B cell (primary cell): ENCODE data around the gene RIMBP2. TPM values are rescaled to one million over a fixed set of nuclear protein-coding genes. Genes with fewer than 3 reads are reported as not detected.

Source experiments
- ATAC-seq: fragments of 200-7000 bp; cut with Tn5 transposase; one replicate; pipeline ENCODE4 v1.10.0; 2021; ENCODE audit warnings: low read depth, mild to moderate bottlenecking, moderate number of reproducible peaks, moderate library complexity
- CTCF ChIA-PET: fragments of 350-600 bp; sonication (Branson Sonifier 250); formaldehyde crosslinking; loops from one replicate; lab custom pipeline; 2021; ENCODE audit warnings: antibody characterized with exemption, inconsistent platforms; lab: Charles Lee
- POLR2A ChIA-PET: fragments of 350-600 bp; sonication (Branson Sonifier 250); formaldehyde crosslinking; loops from one replicate; lab custom pipeline; 2021; ENCODE audit warnings: antibody characterized with exemption; lab: Charles Lee
- DNase-seq: peaks from one replicate; pipeline ENCODE4 v3.0.0; 2013
- H2AFZ ChIP-seq: 2 replicates; pipeline ENCODE4 v1.6.1; 2012; ENCODE audit warnings: mild to moderate bottlenecking, low read depth, low read length; ENCODE audit not compliant: insufficient read depth, poor library complexity, severe bottlenecking
- H3K27ac ChIP-seq, 2 donors: 1 replicate in 1 of 2; 2 replicates in 1 of 2; pipeline ENCODE4 v1.5.1; 2012 to 2013; ENCODE audit warnings: low read length in 2 of 2, mild to moderate bottlenecking in 2 of 2, moderate library complexity in 1 of 2
- H3K27me3 ChIP-seq, 4 experiments: fragments of 200-600 bp in 1 of 4; sonication (generic) in 1 of 4; replicated peaks in 1 of 4; 1 replicate in 2 of 4; 2 replicates in 2 of 4; pipeline versions ENCODE4 v1.6.1 to v1.7.0; 2013 to 2016; ENCODE audit warnings: low read length in 3 of 4, mild to moderate bottlenecking in 2 of 4, mixed read lengths in 1 of 4, moderate library complexity in 1 of 4; ENCODE audit not compliant: insufficient read depth in 4 of 4, control insufficient read depth in 3 of 4; ENCODE audit errors: control extremely low read depth in 1 of 4
- H3K36me3 ChIP-seq, 2 experiments: replicated peaks in 1 of 2; 1 replicate in 1 of 2; 2 replicates in 1 of 2; pipeline versions ENCODE4 v1.6.1 to v1.7.1; 2013; ENCODE audit warnings: low read length in 1 of 2; ENCODE audit not compliant: insufficient read depth in 2 of 2, control insufficient read depth in 1 of 2; ENCODE audit errors: control extremely low read depth in 1 of 2, extremely low read depth in 1 of 2
- H3K4me1 ChIP-seq, 2 donors: fragments of 200-600 bp in 1 of 2; sonication (generic) in 1 of 2; 1 replicate in 1 of 2; 2 replicates in 1 of 2; pipeline versions ENCODE4 v1.5.1 to v1.6.1; 2013 to 2017; ENCODE audit warnings: low read length in 2 of 2; ENCODE audit not compliant: control insufficient read depth in 2 of 2, insufficient read depth in 2 of 2
- H3K4me2 ChIP-seq: replicated peaks from 2 replicates; pipeline ENCODE3; 2012; ENCODE audit warnings: mild to moderate bottlenecking, low read depth, low read length; ENCODE audit not compliant: poor library complexity, severe bottlenecking
- H3K4me3 ChIP-seq, 5 experiments: fragments of 200-600 bp in 1 of 5; sonication (generic) in 1 of 5; 1 replicate in 3 of 5; 2 replicates in 2 of 5; pipeline versions ENCODE4 v1.5.1 to v1.7.0; 2011 to 2016; ENCODE audit warnings: low read length in 4 of 5, mild to moderate bottlenecking in 4 of 5, low read depth in 2 of 5, control low read depth in 1 of 5, moderate library complexity in 1 of 5; ENCODE audit not compliant: insufficient read depth in 1 of 5; ENCODE audit errors: control extremely low read depth in 1 of 5, extremely low read depth in 1 of 5
- H3K79me2 ChIP-seq: fragments of 200-600 bp; sonication (generic); one replicate; pipeline ENCODE4 v1.6.0; 2016; ENCODE audit warnings: low read length; ENCODE audit not compliant: control insufficient read depth, insufficient read depth
- H3K9ac ChIP-seq: fragments of 200-600 bp; sonication (generic); 2 replicates; pipeline ENCODE4 v1.6.1; 2017; ENCODE audit warnings: mild to moderate bottlenecking, low read length, moderate library complexity
- H3K9me3 ChIP-seq, 3 donors: one replicate each; pipeline versions ENCODE4 v1.6.1 to v1.7.1; 2013; ENCODE audit warnings: low read length in 2 of 3; ENCODE audit not compliant: control insufficient read depth in 2 of 3, insufficient read depth in 1 of 3; ENCODE audit errors: control extremely low read depth in 1 of 3
- H4K20me1 ChIP-seq: 2 replicates; pipeline ENCODE4 v1.6.0; 2012; ENCODE audit warnings: mild to moderate bottlenecking, low read length; ENCODE audit not compliant: insufficient read depth, control insufficient read depth, poor library complexity, severe bottlenecking
- H3K27ac Mint-ChIP-seq: one replicate; pipeline ENCODE4 v1.8.0; 2021; ENCODE audit warnings: mixed read lengths
- H3K27me3 Mint-ChIP-seq: one replicate; pipeline ENCODE4 v1.8.0; 2021; ENCODE audit warnings: mixed read lengths
- H3K4me1 Mint-ChIP-seq: one replicate; pipeline ENCODE4 v1.8.0; 2021; ENCODE audit warnings: mixed read lengths
- H3K4me3 Mint-ChIP-seq: one replicate; pipeline ENCODE4 v1.8.0; 2021; ENCODE audit warnings: mixed read lengths
- H3K9me3 Mint-ChIP-seq: one replicate; pipeline ENCODE4 v1.8.0; 2022; ENCODE audit warnings: mixed read lengths; ENCODE audit not compliant: insufficient read depth
- EZH2 ChIP-seq: IDR thresholded peaks from 2 replicates; pipeline ENCODE4 v1.6.1; 2012; ENCODE audit warnings: borderline replicate concordance, low read depth, mild to moderate bottlenecking, moderate library complexity, low read length; ENCODE audit not compliant: insufficient read depth, poor library complexity, severe bottlenecking
- WGBS: methylation state at CpG from one replicate; pipeline ENCODE4 v1.1.5; 2013; ENCODE audit warnings: missing lambda C conversion rate; ENCODE audit not compliant: insufficient coverage; 5-methylcytosine and 5-hydroxymethylcytosine counted together
- intact Hi-C: fragments of 100-400 bp; cut with micrococcal nuclease; formaldehyde crosslinking; loops from one replicate; pipeline ENCODE4 v1.10.0; 2022
- polyA plus RNA-seq: library from polyadenylated mRNA; depleted of rRNA; stranded (reverse); fragments of >200 nt; gene quantifications from 2 replicates; pipeline ENCODE4 v1.2.3, GENCODE V29; 2012
- total RNA-seq, 2 donors: library from RNA; stranded (reverse); fragments of 120-200 nt in 1 of 2; gene quantifications; 1 replicate in 1 of 2; 2 replicates in 1 of 2; pipeline versions ENCODE4 v1.2.3 to v1.2.4, GENCODE V29; 2013 to 2022
- TF ChIP-seq, protein P1 (sequence below): fragments of 200-600 bp; IDR thresholded peaks from one replicate; pipeline ENCODE4 v1.8.0; 2022; ENCODE audit warnings: antibody characterized with exemption, mild to moderate bottlenecking

RIMBP2 gene
- total and polyA plus RNA-seq, 2 donors (not counting 1 experiment from before 2014, with no cell fraction given), result not detected

GRCh38 chr12:130661486-130662255, 54.4 kb downstream of the RIMBP2 start:
- POLR2A ChIA-PET, result no interaction called here
- H3K4me3 ChIP-seq, result no peak overlapping the region
- peaks cover 11% of the 10 kb centered on the region for H3K27me3 Mint-ChIP-seq
- CTCF ChIA-PET, result no interaction called here
- H3K4me3 Mint-ChIP-seq, result no peak overlapping the region
- intact Hi-C loops, result no loop called here
- no peaks in the 10 kb centered on the region for H3K27me3 ChIP-seq
- H3K4me1 Mint-ChIP-seq, result no peaks in the 10 kb centered on the region
- no peaks in the 10 kb centered on the region for H3K4me1 ChIP-seq
- WGBS, result 87% methylated on average over 9 of the region's 14 CpGs
- H3K27ac Mint-ChIP-seq, result no peak overlapping the region
- H3K27ac ChIP-seq, result no peak overlapping the region
- no peak overlapping the region for H2AFZ ChIP-seq
- peaks cover 0 to 15% (median 0%) of the 10 kb centered on the region in 3 donors for H3K9me3 ChIP-seq
- TF ChIP-seq, protein P1, sequence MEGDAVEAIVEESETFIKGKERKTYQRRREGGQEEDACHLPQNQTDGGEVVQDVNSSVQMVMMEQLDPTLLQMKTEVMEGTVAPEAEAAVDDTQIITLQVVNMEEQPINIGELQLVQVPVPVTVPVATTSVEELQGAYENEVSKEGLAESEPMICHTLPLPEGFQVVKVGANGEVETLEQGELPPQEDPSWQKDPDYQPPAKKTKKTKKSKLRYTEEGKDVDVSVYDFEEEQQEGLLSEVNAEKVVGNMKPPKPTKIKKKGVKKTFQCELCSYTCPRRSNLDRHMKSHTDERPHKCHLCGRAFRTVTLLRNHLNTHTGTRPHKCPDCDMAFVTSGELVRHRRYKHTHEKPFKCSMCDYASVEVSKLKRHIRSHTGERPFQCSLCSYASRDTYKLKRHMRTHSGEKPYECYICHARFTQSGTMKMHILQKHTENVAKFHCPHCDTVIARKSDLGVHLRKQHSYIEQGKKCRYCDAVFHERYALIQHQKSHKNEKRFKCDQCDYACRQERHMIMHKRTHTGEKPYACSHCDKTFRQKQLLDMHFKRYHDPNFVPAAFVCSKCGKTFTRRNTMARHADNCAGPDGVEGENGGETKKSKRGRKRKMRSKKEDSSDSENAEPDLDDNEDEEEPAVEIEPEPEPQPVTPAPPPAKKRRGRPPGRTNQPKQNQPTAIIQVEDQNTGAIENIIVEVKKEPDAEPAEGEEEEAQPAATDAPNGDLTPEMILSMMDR, result no peak
- no peak for TF ChIP-seq EZH2
- no peak overlapping the region for H3K4me2 ChIP-seq
- no peaks in the 10 kb centered on the region for H3K36me3 ChIP-seq
- no peak overlapping the region for H3K9ac ChIP-seq
- ATAC-seq (no peak), DNase-seq (no peak)
- no peaks in the 10 kb centered on the region for H3K9me3 Mint-ChIP-seq
- no peaks in the 10 kb centered on the region for H4K20me1 ChIP-seq
- H3K79me2 ChIP-seq, result no peaks in the 10 kb centered on the region

- Mint-ChIP-seq H3K4me3 (no peak overlapping the region), H3K27me3 (peaks cover 11% of the 10 kb centered on the region), H3K9me3 (no peaks in the 10 kb centered on the region), H3K27ac (no peak overlapping the region), H3K4me1 (no peaks in the 10 kb centered on the region)
- ChIA-PET CTCF (no interaction called here), POLR2A (no interaction called here)
- Histone ChIP-seq H2AFZ (no peak overlapping the region), H3K27me3 (no peaks in the 10 kb centered on the region), H3K4me1 (no peaks in the 10 kb centered on the region), H3K9me3 (peaks cover 0 to 15% (median 0%) of the 10 kb centered on the region in 3 donors), H3K9ac (no peak overlapping the region), H4K20me1 (no peaks in the 10 kb centered on the region), H3K36me3 (no peaks in the 10 kb centered on the region), H3K4me2 (no peak overlapping the region), H3K79me2 (no peaks in the 10 kb centered on the region), H3K27ac (no peak overlapping the region), H3K4me3 (no peak overlapping the region)
- intact Hi-C loops, result no loop called here
- DNase-seq, result no peak
- TF ChIP-seq, protein P1, result no peak
- no peak for TF ChIP-seq EZH2
- 98% methylated on average over 4 of the region's 4 CpGs for WGBS
- no peak for ATAC-seq
These were observed 55.0 kb downstream of the RIMBP2 start for GRCh38 chr12:130661059-130661458.
